ENCODE results near the gene C9orf50. TPM values are rescaled to one million over a fixed set of nuclear protein-coding genes. Genes with fewer than 3 reads are reported as not detected.

C9orf50 gene
- total RNA-seq (2022; extraction: Qiagen RNA extraction), result 0.36 TPM in 1 of 5 replicates, not detected in the others

GRCh38 chr9:129620669-129621295 is at the start of gene C9orf50:
Gene C9orf50, minus strand, starts transcription at chr9:129621101. Its CDS starts 527 bp downstream, at chr9:129620574.

GRCh38 chr9:129665389-129665775 is 44.5 kb upstream of the C9orf50 start, which contains the start of gene PRRX2:
Gene PRRX2, plus strand, starts transcription at chr9:129665647. Its CDS starts 221 bp downstream, at chr9:129665868.

GRCh38 chr9:129641750-129642585 is 21.1 kb upstream of the C9orf50 start, which contains the start of gene ASB6:
Gene ASB6, minus strand, starts transcription at chr9:129642151. Its CDS starts 152 bp downstream, at chr9:129641999.

GRCh38 chr9:129626079-129626624 is 5.3 kb upstream of the C9orf50 start, which contains the start of gene NTMT1:
Gene NTMT1, plus strand, starts transcription at chr9:129626163. Its CDS starts 6,541 bp downstream, at chr9:129632704.

Other genes with a start within 250 kb of the C9orf50 start
- gene NTMT1, start 5.1 kb upstream of the C9orf50 start, total RNA-seq (2022; extraction: Qiagen RNA extraction), result 81.2 to 104 TPM (median 87.7 TPM) in 5 replicates
- 20.0 to 26.4 TPM (median 25.9 TPM) in 5 replicates for gene ASB6, start 21.1 kb upstream of the C9orf50 start, total RNA-seq (2022; extraction: Qiagen RNA extraction)
- 5.4 to 9.8 TPM (median 9.4 TPM) in 5 replicates for gene PRRX2, start 44.5 kb upstream of the C9orf50 start, total RNA-seq (2022; extraction: Qiagen RNA extraction)
- 146 to 175 TPM (median 148 TPM) in 5 replicates for gene PTGES, start 131.9 kb upstream of the C9orf50 start, total RNA-seq (2022; extraction: Qiagen RNA extraction)
- gene TOR1B, start 182.1 kb upstream of the C9orf50 start, total RNA-seq (2022; extraction: Qiagen RNA extraction), result 21.4 to 26.4 TPM (median 24.9 TPM) in 5 replicates
- gene TOR1A, start 203.0 kb upstream of the C9orf50 start, total RNA-seq (2022; extraction: Qiagen RNA extraction), result 58.4 to 66.1 TPM (median 61.8 TPM) in 5 replicates
- 48.3 to 52.6 TPM (median 51.2 TPM) in 5 replicates for gene C9orf78, start 214.2 kb upstream of the C9orf50 start, total RNA-seq (2022; extraction: Qiagen RNA extraction)
- 4.1 to 6.0 TPM (median 5.1 TPM) in 5 replicates for gene USP20, start 214.4 kb upstream of the C9orf50 start, total RNA-seq (2022; extraction: Qiagen RNA extraction)

Measured in A549 treated with Mapracorat at 1 μM for 4 hours (cell line).